NCI-H526 (cell line): Measurements from ENCODE around the gene RETREG1.

ENCODE experiments used
- DNase-seq, 2 experiments: peaks; one replicate each; lab custom pipeline; 2025; lab: John Stamatoyannopoulos, UW

The RETREG1 gene

GRCh38 chr5:16585041-16585667, 31.6 kb downstream of the RETREG1 start:
- no peak for DNase-seq

- DNase-seq = no peak
These were observed 34.7 kb downstream of the RETREG1 start for GRCh38 chr5:16582081-16582480.

DNA sequence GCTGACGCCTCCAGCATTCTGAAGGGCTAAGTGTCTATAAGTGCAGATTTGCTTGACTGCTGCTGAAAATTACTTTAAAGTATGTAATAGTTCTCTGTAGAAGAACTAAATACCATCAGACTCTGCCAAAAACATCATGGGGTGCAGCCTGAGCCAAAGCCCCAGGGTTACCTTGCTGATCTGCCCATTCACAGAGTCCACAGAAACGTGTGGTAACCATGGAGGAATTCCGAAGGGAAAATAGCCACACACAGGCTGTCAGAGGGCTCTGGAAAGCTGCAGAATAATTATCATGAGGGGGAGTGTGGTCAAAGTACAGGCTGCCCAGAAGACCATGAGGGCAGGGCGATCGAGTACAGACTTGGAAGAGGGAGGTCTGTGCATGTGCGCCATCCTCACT, 36.4 kb downstream of the RETREG1 start:
- no peak for DNase-seq

DNA sequence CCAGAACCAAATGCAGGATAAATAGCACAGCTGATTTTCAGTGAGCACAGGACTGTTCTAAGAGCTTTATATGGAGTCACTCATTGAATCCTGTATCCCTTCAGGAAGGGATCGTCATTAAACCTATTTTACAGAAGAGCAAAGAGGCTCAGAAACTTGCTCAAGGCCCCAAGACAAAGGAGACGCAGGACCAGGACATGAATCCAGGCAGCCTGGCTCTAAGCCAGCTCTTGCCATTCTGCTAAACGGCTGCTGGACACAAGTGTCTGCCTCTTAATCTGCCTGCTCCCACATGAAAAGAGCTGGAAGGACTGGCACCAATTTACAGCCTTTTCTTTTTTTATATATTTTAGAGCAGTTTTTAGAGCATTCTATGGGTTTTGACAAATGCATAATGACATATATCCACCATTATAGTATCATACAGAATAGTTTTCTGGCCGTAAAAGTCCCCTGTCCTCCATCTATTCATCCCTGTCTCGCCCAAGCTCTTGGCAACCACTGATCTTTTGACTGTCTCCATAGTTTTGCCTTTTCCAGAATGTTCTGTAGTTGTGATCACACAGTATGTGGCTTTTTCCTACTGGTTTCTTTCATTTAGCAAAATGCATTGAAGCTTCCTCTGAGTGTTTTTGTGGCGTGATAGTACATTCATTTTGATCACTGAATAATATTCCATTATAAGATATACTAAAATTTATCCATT, 37.5 kb downstream of the RETREG1 start:
- DNase-seq = no peak

GRCh38 chr5:16578474-16578883, 38.3 kb downstream of the RETREG1 start:
- no peak for DNase-seq

DNA sequence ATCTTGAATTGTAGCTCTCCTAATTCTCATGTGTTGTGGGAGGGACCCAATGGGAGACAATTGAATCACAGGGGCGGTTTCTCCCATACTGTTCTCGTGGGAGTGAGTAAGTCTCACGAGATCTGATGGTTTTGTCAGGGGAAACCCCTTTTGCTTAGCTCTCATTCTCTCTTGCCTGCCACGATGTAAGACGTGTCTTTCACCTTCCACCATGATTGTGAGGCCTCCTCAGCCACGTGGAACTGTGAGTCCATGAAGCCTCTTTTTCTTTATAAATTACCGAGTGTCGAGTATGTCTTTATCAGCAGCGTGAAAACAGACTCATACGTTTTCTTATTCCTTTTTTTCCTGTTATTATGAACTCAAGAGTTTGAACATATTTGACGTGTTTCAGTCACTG, 39.1 kb downstream of the RETREG1 start:
- no peak for DNase-seq

DNA sequence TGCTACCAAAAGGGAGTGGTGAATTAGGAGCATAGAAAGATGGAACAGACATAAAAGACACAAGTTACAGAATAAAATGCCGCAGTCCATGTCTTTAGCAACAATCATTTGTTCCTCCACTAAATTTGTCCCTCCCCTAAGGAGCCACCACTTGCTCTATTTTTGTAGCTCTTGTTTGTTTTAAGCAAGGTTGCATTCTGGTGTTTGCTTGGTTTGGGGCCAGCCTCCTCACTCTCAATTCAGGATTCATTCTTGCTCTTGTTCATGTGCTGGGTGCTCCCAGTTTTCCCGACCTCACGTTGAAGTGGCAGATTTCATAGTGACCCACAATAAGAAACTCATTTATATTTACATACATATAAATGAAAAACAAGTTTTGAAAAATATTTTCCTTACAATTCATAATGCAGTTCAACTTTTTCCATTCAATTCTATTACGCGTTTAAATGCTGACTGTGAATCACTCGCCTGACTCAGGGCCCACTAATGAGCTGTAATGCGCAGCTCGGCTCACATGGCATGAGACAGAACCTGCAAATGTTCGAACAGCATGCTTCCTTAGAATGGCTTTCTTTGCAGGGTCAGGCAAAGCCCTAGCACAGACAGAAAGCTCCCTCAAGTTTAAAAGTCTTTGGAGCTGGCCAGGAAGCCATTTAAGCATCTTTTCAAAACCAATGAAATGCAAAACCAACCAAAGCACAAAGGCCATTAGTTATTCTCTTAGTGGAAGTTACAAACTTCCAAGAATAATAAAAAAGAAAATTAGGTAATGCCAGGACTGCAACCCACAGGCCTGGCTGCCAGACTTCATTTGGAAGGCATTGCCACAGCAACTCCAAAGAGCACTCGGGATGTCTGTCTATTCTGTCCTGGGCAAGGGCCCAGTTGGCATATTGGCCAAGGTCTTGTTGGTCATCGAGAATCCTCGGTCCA, 41.7 kb downstream of the RETREG1 start:
- DNase-seq = no peak

DNA sequence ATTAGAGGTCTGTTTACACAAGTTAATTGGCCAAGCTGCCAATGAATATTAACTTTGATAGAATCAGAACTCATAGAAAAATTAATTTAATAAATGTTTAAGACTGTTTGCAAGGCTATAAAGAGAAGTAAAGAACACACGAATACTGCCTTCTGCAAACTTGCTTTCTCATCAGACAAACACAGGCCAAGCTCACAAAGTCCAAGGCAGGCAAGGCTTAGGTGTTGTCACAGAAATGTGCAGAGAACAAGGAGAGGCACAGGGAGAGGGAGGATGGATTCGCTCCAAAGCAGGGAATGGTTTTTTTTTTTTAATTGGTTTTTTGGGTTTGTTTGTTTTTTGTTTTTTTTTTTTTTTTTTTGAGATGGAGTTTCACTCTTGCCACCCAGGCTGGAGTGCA, 43.4 kb downstream of the RETREG1 start:
- DNase-seq = no peak

DNA sequence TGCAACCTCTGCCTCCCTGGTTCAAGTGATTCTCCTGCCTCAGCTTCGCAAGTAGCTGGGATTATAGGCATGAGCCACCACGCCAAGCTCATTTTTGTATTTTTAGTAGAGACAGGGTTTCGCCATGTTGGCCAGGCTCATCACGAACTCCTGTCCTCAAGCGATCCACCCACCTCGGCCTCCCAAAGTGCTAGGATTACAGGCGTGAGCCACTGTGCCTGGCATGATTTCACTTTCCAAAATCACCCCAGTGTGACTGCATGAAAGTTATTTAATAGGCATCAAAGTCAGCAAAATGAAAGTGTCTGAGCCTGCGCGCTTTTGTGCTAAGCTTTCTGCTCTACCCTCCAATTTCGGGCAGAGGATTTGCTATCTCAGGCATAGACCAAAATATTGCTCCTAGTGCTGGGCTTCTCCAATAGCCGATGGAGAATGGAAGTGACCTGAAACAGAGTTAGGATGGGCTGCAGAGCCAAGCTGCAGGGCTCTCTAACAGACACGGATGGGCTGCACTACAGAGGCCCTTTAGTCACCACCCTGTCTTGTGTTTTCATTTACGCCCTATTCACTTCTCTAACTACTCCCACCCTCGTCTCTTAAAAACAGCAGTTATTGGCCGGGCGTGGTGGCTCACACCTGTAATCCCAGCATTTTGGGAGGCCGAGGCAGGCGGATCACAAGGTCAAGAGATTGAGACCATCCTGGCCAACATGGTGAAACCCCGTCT, 44.3 kb downstream of the RETREG1 start:
- no peak for DNase-seq

DNA sequence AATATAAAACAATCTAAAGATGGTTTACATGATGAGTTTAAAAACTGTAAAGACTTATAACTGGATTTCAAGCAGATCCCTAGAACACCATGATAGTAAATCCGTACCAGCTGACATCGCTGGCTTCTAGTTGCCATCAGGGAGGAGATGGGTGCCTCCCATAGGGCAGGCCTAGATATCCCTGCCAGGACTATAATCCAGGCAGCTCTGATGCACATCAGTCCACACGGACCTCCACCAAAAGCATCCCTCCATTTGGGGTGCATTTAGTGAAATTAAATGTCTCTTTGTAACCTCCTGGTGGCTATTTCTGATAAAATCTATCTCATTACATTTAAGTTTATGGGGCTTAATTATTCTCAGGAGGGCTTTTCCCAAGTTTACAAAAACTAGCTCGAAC, 45.8 kb downstream of the RETREG1 start:
- DNase-seq = no peak

GRCh38 chr5:16570121-16570815, 46.5 kb downstream of the RETREG1 start:
- DNase-seq = no peak

GRCh38 chr5:16568875-16569580, 47.8 kb downstream of the RETREG1 start:
- DNase-seq = no peak

GRCh38 chr5:16567365-16567764, 49.4 kb downstream of the RETREG1 start:
- DNase-seq = no peak

DNA sequence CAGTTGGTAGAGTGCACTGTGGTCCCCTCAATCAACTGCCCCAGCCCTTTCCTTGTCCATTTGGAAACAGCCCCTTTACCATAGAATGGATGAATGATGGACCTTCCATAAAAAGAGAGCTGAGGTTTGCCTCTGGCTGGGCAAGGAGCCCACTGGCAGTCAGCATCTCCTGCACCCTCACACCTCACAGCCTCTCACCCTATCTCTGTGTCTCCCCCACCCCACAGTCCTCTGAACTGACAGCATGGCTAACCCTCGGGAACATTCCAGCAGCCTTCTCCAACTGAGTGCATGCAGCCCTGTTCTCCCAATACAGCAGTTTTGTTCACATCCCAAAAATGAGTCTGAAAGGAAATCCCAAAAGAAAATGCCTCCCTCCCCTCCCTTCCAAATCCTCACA, 51.7 kb downstream of the RETREG1 start:
- DNase-seq = no peak

DNA sequence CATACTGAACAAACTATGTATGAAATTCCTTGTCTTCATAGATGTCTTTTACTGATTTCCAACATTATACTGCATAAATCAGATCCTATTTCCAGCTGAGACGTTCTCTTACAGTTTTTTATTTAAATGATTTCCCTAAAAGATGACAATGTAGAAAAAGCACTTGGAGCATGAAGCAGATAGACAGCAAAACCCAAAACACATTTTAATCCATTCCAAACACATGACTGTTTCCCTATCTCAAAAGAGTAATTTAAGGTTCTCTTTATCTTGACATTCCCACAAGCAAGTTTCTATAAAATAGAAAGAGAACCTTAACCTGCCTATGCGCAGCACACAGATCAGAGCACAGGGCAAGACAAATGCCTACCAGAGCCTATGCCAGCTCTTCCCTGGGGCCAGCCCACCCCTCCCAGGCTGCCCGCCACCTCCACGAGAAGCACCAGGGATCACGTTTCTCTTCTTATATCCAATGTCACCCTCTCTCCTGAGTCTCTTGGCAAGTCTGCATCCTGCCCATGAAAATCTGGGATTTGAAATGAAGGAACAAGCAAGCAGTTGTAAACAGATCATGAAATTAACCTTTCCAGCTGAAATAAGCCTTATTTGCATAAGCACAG, 52.4 kb downstream of the RETREG1 start:
- DNase-seq = peak in 1 of 2 experiments; percentile 26

DNA sequence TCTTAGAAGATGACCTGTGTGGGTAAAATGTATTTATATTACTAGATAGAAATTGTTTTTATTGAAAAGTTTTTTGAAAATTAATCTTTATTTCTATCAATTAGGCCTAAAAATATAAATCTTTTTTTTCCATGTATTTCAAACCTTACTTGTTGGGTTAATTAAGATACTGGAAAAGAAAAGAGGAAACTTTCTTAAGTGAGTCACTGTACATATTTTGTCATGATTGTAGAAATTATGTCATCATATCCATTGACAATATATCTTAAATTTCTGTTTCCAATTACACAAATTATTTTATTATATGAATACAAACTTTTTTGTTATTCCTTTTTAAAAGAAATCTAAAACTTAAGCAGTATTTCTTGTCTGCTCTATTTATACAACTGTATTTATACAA, 53.1 kb downstream of the RETREG1 start:
- no peak for DNase-seq

DNA sequence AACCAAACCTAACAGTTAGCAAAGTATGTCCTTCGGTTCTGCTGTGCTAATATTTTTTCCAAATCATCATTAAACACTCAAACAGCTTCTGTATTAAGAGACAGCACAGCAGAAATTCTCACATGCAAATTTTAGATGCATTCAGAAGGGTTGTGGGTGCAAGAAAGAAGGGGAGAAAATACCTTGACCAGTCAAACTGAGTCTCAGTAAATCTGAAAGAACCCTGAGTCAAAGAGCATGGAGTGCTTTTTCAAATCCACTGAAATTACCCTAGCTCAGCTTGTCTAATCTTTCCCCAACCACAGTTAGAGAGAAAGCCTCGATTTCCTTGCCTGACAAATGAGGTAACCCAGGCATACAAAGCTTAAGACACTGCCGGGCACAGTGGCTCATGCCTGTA, 55.1 kb downstream of the RETREG1 start:
- no peak for DNase-seq

- DNase-seq = peak; percentile 28 to 52
These were observed 57.1 kb downstream of the RETREG1 start for GRCh38 chr5:16559702-16560101.

DNA sequence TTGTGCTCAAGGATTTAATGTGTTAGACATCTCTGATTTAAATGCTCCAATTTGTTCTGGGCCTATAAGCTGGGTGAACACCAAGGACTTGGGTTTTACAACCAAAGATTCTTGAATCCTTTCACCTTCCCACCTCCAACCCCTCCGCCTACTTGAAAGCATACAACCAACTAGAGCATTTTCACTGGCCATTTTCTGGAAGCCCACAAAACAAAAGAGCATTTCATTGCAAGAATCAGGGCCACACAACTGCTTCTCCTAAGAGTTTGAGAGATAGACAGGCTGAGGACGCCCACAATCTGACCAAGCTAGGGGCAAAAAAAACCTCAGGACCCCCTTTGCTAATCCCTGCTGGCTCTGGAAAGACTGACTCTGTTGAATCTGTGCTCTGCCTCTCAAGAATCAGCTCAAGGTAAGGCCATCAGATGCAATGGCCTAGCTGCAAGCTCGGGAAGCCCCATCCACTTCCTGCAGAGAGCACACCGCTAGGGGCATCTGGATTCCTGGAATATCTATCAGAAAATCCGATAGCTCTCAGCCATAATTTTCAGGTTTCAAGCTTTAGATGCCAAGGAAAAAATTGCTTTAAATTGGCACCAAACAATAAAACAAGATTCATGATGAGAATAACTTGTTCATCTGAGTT, 57.7 kb downstream of the RETREG1 start:
- DNase-seq = no peak

DNA sequence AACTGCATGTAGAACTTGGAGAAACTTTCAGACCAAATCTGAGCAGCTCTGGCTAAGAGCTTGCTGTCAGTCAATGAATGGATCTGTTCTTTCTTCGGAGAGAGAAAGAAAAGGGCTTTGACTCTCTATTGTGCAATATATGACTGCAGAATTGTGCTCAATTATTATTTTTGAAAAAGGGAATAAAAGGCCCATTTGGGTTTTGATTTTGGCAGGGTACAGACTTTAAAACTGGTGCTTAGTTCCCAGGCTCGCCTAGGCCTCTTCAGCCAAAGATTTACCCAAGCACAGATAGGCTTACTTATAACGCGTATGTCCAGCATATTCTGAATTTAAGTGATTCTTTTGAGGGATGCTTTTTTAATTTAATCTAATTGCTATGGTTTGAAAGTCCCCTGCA, 59.3 kb downstream of the RETREG1 start:
- no peak for DNase-seq
